ENCODE results near the gene PLCL2. TPM values are rescaled to one million over a fixed set of nuclear protein-coding genes. Genes with fewer than 3 reads are reported as not detected.
A peak's percentile ranks its signal among the peaks of the same experiment; 100 is the strongest.

PLCL2 gene
- total and polyA plus RNA-seq, 8 donors: 1.8 to 12.1 (median 7.4) TPM

- no peak for DNase-seq
- FAIRE-seq: no peak
Observed at GRCh38 chr3:16982460-16982859, 97.7 kb downstream of the PLCL2 start.

GRCh38 chr3:16985608-16986007 is 100.9 kb downstream of the PLCL2 start:
- intact Hi-C loops (cut with DNase I): no loop called here
- no peak overlapping the region for H3K4me3 ChIP-seq
- H3K27ac ChIP-seq: no peak overlapping the region
- WGBS, 2 donors: 69 to 77% methylated on average over 2 of the region's 2 CpGs
- H3K36me3 ChIP-seq: no peaks in the 10 kb centered on the region
- no peak for TF ChIP-seq CTCF (IDR thresholded peaks at IDR 0.05)
- no peak for DNase-seq
- no peak for FAIRE-seq
- no peaks in the 10 kb centered on the region for H3K27me3 ChIP-seq
- peak; percentile 14 to 61 (median 54) for ATAC-seq
- no peaks in the 10 kb centered on the region for H3K9me3 ChIP-seq
- H3K4me1 ChIP-seq: peaks cover 11 to 24% (median 20%) of the 10 kb centered on the region in 3 donors

More at GRCh38 chr3:16982460-16982859, 97.7 kb downstream of the PLCL2 start:
- Histone ChIP-seq H3K27ac (no peak overlapping the region), H3K4me3 (no peak overlapping the region), H3K36me3 (no peaks in the 10 kb centered on the region), H3K9me3 (no peaks in the 10 kb centered on the region), H3K27me3 (no peaks in the 10 kb centered on the region), H3K4me1 (peaks cover 5 to 19% (median 8%) of the 10 kb centered on the region in 3 donors)
- ATAC-seq: no peak
- 88 to 89% methylated on average over 6 of the region's 6 CpGs for WGBS, 2 donors
- TF ChIP-seq CTCF (IDR thresholded peaks at IDR 0.05): no peak
- intact Hi-C loops (cut with DNase I): no loop called here

GRCh38 chr3:16987141-16987540 is 102.4 kb downstream of the PLCL2 start:
- peak in 4 of 6 donors; percentile 17 to 31 (median 25) for DNase-seq
- FAIRE-seq: no peak
- Histone ChIP-seq H3K27me3 (no peaks in the 10 kb centered on the region), H3K36me3 (no peaks in the 10 kb centered on the region), H3K4me3 (no peak overlapping the region), H3K4me1 (peaks cover 11 to 24% (median 20%) of the 10 kb centered on the region in 3 donors), H3K9me3 (no peaks in the 10 kb centered on the region), H3K27ac (peak overlapping the region in 2 of 4 donors; percentile 0 to 1)
- 17 to 23% methylated on average over 4 of the region's 4 CpGs for WGBS, 2 donors
- TF ChIP-seq CTCF (IDR thresholded peaks at IDR 0.05): no peak
- intact Hi-C loops (cut with DNase I): no loop called here
- peak; percentile 77 to 90 (median 82) for ATAC-seq

GRCh38 chr3:16990163-16990562 is 105.4 kb downstream of the PLCL2 start:
- FAIRE-seq (no peak), DNase-seq (no peak), ATAC-seq (no peak)
- Histone ChIP-seq H3K9me3 (no peaks in the 10 kb centered on the region), H3K27ac (no peak overlapping the region), H3K36me3 (no peaks in the 10 kb centered on the region), H3K4me1 (peaks cover 29 to 48% (median 46%) of the 10 kb centered on the region in 3 donors), H3K4me3 (no peak overlapping the region), H3K27me3 (no peaks in the 10 kb centered on the region)
- TF ChIP-seq CTCF (IDR thresholded peaks at IDR 0.05): no peak
- intact Hi-C loops (cut with DNase I): no loop called here
- WGBS, 2 donors: 94 to 99% methylated on average over 1 of the region's 1 CpG

- no peak for DNase-seq
- no peak for ATAC-seq
- Histone ChIP-seq H3K27ac (no peak overlapping the region), H3K36me3 (no peaks in the 10 kb centered on the region), H3K4me1 (peaks cover 44 to 53% (median 45%) of the 10 kb centered on the region in 3 donors), H3K27me3 (no peaks in the 10 kb centered on the region), H3K9me3 (no peaks in the 10 kb centered on the region), H3K4me3 (no peak overlapping the region)
- no peak for FAIRE-seq
- TF ChIP-seq CTCF (IDR thresholded peaks at IDR 0.05): no peak
- WGBS, 2 donors: 97 to 99% methylated on average over 3 of the region's 3 CpGs
- intact Hi-C loops (cut with DNase I): no loop called here
Observed at GRCh38 chr3:16992198-16992597, 107.4 kb downstream of the PLCL2 start.
